MG63 (cell line): ENCODE measurements around the gene PRKN. TPM values are rescaled to one million over a fixed set of nuclear protein-coding genes. Genes with fewer than 3 reads are reported as not detected.
A peak's percentile ranks its signal among the peaks of the same experiment; 100 is the strongest.
"Not testable (repeated sequence)": the region's sequence is repeated elsewhere in the genome, so short reads cannot be mapped to it uniquely, and the experiment has no call there.

ENCODE experiments used
- DNase-seq: peaks from one replicate; pipeline ENCODE4 v3.0.0-alpha.2; 2020
- H3K27me3 ChIP-seq: fragments of 250-450 bp; sonication (Bioruptor Pico); 2 replicates; pipeline ENCODE4 v1.5.1; 2020; ENCODE audit warnings: mild to moderate bottlenecking, moderate library complexity
- H3K36me3 ChIP-seq: fragments of 250-450 bp; sonication (Bioruptor Pico); 2 replicates; pipeline ENCODE4 v1.5.1; 2020; ENCODE audit warnings: mild to moderate bottlenecking, moderate library complexity
- H3K4me3 ChIP-seq: fragments of 250-450 bp; sonication (Bioruptor Pico); 2 replicates; pipeline ENCODE4 v1.5.1; 2020; ENCODE audit warnings: mild to moderate bottlenecking, moderate library complexity
- H3K9me3 ChIP-seq: fragments of 250-450 bp; sonication (Bioruptor Pico); 2 replicates; pipeline ENCODE4 v1.5.1; 2020; ENCODE audit warnings: mild to moderate bottlenecking, moderate library complexity
- total RNA-seq: library from RNA; depleted of rRNA; stranded (reverse); fragments of >200 nt; shearing (Covaris generic); gene quantifications from 2 replicates; pipeline ENCODE4 v1.2.3, GENCODE V29; 2014; ENCODE audit warnings: low replicate concordance

PRKN gene
- total RNA-seq, 1 experiment from 2014 or later = not detected

DNA sequence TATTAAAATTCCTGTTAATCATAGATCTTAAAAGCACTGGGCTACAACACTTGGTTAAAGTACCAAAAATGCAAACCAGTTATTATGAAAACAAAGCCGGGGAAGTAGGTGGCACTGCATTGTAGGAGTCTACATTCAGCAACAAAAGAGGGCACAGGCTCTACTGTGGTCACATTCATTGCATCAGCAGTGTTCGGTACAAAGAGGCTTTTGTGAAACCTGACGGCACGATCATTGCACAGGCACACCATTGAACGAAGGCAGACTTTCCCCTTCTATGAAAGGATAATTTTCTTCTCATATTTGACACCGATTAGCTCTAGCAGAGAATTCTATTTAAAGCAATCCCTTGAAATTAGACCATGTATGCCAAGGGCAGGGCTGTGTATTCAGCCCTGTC is 1409.1 kb downstream of the PRKN start:
- Histone ChIP-seq H3K9me3 (no peaks in the 10 kb centered on the region), H3K36me3 (no peaks in the 10 kb centered on the region), H3K4me3 (no peak overlapping the region), H3K27me3 (no peaks in the 10 kb centered on the region)
- no peak for DNase-seq

DNA sequence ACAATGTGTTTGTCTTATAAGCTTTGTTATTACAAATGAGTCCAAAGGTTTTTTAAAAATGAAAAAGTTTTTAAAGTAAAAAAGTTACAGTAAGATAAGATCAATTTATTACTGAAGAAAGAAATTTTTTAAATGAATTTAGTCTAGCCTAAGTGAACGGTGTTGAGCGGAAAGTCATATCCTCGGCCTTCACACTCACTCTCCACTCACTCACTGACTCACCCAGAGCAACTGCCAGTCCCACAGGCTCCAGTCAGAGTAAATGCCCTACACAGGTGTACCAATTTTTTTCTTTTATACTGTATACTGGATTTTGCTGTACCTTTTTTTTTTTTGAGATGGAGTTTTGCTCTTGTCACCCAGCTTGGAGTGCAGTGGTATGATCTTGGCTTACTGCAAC is 1411.0 kb downstream of the PRKN start:
- H3K36me3 ChIP-seq = no peaks in the 10 kb centered on the region
- H3K4me3 ChIP-seq = no peak overlapping the region
- H3K9me3 ChIP-seq = no peaks in the 10 kb centered on the region
- H3K27me3 ChIP-seq = no peaks in the 10 kb centered on the region
- no peak for DNase-seq

DNA sequence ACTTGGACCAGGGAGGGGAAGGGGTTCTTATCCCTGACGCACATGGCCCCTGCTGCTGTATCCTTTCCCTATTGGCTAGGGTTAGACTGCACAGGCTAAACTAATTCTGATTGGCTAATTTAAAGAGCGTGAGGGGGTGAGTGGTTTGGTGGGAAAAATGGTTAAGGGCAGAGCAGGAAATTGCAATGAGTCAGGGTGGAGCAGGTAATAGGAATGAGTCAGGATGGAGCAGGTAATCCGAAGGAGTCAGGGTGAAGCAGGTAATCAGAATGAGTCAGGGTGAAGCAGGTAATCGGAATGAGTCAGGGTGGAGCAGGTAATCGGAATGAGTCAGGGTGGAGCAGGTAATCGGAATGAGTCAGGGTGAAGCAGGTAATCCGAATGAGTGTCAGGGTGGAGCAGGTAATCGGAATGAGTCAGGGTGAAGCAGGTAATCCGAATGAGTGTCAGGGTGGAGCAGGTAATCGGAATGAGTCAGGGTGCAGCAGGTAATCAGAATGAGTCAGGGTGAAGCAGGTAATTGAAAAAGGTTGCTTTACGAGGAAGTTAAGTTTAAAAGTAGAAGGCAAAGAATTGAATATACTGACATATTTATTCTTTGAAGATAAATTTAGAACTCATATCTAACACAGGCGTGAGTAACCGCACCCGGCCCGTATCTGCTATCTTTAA is 1412.2 kb downstream of the PRKN start:
- not testable (repeated sequence) for DNase-seq, H3K36me3 ChIP-seq, H3K4me3 ChIP-seq, H3K9me3 ChIP-seq, H3K27me3 ChIP-seq

DNA sequence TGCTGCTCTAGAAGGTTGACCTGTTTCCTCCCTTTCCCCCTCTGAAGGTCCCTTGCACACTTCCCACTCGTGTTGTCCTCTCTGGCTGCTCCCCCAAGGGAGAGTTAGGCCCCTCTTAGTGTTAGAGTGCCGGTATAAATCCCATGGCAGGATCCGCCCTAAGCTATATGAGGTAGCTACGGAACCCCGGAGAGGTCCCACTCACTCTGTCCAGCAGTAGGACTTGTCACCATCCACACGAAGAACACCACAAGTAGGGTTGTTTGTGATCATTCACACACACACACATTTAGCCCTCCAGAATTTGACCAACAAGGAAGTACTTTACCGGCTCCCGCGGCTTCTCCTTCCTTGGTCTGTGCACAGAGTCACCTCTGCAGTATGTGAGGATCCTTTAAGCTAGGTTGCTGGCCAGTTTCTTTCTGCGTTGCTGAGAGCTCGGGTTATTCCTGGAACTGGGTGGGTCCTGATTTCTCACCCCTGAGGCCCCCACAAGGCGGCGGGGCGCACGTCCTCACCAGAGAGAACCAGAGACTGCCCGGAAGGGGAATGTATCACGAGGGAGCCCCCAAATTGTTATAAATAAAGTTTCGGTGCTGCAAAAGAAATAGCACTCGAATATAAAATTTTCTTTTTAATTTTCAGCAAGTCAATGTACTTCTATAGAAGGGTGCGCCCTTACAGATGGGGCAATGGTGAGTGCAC is 1412.9 kb downstream of the PRKN start:
- not testable (repeated sequence) for DNase-seq, H3K4me3 ChIP-seq, H3K9me3 ChIP-seq, H3K36me3 ChIP-seq, H3K27me3 ChIP-seq

DNA sequence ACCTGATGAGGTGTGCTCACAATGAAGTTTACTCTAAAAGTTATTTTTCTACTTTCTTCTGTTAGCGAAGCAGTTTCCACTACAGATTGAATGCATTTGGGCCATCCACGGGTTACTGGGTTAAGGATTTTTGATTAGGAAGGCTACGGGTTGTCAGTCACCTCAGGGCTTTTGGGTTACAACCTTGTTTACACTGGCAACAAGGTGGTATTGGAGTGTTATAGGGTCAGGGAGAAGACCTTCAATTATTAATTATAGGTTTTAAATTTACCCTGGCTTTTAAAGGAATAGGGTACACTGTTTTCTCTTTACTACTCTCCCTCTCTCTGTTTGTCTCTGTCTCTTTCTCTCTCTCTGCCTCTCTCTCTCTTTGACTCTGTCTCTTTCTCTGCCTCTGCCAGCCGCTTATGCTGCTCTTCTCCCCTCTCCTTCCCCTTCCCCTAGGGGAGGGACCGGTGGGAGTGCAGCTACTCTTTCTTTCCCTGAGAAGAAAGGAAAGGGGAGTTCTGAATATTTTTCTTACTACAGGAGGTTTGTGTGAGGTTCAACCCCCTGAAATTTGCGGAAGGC is 1413.5 kb downstream of the PRKN start:
- Histone ChIP-seq H3K27me3 (no peaks in the 10 kb centered on the region), H3K36me3 (no peaks in the 10 kb centered on the region)

DNA sequence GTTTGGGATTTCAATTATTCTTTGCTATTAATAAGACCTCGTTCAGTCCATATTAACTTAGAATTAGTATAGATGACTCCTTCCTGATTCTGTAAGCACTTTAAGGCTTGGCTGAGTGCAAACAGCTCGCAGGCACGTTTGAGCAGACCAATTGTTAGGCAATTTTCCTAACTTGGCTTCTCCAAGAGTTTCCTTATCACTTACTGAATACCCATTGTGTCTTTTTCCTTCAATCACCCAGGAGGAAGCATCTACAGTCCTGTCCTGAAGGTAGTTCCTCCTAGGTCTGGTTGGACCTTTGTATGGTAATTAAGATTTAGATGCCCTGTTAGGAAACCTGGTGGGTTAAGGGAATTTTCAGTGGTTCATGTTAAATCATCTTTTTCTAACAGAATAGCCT is 1414.1 kb downstream of the PRKN start:
- not testable (repeated sequence) for H3K9me3 ChIP-seq, H3K4me3 ChIP-seq, H3K27me3 ChIP-seq, H3K36me3 ChIP-seq, DNase-seq

More for the DNA sequence above, 1413.5 kb downstream of the PRKN start:
- Histone ChIP-seq H3K9me3 (no peaks in the 10 kb centered on the region), H3K4me3 (no peak overlapping the region)
- DNase-seq = no peak

DNA sequence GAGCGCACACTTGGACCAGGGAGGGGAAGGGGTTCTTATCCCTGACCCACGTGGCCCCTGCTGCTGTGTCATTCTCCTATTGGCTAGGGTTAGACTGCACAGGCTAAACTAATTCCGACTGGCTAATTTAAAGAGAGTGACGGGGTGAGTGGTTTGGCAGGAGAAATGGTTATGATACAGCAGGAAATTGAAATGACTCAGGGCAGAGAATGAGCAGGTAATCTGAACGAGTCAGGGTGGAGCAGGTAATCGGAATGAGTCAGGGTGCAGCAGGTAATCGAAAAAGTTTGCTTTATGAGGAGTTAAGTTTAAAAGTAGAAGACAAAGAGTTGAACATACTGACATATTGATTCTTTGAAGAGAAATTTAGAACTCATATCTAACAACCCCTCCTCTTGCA is 1417.8 kb downstream of the PRKN start:
- DNase-seq, H3K36me3 ChIP-seq, H3K27me3 ChIP-seq, H3K4me3 ChIP-seq, H3K9me3 ChIP-seq: not testable (repeated sequence)

DNA sequence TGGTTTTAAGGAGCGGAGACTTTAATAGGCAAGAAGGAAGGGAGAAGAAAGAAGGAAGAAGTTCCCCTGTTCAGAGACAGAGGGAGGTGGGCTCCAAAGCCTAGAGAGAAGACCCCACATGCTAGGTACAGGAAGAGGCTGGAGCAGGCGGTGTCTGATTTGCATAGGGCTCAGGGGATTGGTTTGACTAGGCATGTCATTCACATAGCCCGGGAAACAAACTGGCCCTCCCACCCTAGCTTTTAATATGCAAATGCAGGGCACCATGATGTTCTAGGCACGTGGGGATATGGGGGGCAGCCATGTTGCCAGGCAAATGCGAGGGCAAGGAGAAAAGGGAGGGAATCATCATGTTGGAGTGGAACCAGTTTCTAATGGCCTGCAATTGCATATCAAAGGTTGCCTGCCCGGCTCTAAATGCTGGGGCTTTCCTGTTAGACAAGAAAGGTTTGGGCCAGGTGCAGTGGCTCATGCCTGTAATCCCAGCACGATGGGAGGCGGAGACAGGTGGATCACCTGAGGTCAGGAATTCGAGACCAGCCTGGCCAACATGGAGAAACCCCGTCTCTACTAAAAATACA is 1419.4 kb downstream of the PRKN start:
- DNase-seq = no peak
- Histone ChIP-seq H3K36me3 (no peaks in the 10 kb centered on the region), H3K4me3 (no peak overlapping the region), H3K27me3 (no peaks in the 10 kb centered on the region), H3K9me3 (no peaks in the 10 kb centered on the region)

DNA sequence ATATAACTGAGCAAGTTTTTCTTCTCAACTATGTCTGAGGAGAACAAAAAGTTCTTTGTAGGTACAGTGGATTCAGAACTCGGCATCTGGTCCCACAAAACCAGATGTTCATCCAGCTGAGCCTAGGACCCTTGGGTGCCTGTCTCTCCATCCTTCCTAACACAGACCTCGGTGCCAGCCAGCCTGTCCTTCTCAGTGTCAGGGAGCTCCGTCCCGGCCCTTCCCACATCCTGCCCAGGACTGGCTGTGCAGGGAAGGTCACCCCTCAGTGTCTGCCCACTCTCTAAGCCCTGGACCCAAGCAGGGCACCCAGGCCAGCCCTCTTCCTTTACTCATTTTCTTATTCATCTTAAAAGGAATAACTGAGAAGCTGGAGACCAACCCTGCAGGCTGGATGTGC is 1421.7 kb downstream of the PRKN start:
- Histone ChIP-seq H3K36me3 (no peaks in the 10 kb centered on the region), H3K9me3 (no peaks in the 10 kb centered on the region), H3K27me3 (no peaks in the 10 kb centered on the region), H3K4me3 (no peak overlapping the region)
- no peak for DNase-seq

DNA sequence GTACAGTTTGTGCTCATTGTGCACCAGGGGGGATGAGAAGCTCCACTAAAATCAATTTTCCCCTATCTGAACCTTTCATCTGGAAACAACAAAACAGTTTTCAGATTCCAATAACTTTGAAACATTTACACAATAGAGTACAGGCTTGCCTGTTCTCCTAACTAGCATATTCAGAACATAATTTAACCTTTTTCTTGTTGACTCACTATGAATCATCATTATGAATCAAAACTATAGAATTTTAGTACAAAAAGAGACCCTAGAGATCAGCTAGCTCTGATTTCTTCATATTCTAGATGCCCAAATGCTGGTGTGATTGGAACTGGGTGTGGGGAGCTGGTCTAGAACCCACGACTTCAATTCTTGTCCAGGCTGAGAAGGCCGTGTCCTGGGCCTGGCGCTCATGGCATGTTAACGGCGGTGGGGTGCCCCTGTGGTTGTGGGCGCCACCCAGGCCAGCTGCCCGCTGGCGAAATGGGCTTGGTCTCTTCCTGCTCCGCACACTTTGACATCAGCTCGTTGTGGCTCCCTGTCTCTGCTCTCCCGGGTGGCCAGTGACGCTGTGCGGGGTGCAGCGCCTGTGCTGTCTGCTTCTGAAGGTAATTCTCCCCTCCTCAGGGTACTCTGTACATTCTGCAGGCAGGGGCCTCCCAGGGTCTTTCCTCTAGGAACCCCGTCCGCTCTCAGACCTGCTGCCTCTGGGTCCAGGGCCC is 1423.8 kb downstream of the PRKN start:
- Histone ChIP-seq H3K36me3 (no peaks in the 10 kb centered on the region), H3K4me3 (no peak overlapping the region), H3K27me3 (no peaks in the 10 kb centered on the region), H3K9me3 (no peaks in the 10 kb centered on the region)
- DNase-seq = no peak

DNA sequence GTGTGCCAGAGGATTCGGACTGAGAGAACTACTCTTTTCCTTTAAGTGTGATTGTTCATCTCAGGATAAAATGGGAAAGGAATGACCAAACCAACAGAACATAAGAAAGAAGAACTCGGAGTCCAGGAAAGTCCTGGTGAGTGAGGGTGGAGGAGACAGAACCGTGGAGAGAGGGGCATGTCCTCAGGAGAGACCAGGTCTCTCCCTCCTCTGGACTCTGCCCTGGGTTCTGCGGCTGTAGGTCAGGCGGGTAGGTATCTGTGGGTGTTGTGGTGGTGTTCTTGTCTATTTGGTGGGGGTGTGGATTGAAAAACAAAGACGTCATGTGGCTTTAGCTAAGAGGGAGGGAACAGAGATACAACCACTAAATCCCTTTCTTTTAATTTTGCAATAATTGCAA is 1424.6 kb downstream of the PRKN start:
- H3K4me3 ChIP-seq = no peak overlapping the region
- DNase-seq = no peak
- no peaks in the 10 kb centered on the region for H3K36me3 ChIP-seq
- H3K27me3 ChIP-seq = no peaks in the 10 kb centered on the region
- no peaks in the 10 kb centered on the region for H3K9me3 ChIP-seq

DNA sequence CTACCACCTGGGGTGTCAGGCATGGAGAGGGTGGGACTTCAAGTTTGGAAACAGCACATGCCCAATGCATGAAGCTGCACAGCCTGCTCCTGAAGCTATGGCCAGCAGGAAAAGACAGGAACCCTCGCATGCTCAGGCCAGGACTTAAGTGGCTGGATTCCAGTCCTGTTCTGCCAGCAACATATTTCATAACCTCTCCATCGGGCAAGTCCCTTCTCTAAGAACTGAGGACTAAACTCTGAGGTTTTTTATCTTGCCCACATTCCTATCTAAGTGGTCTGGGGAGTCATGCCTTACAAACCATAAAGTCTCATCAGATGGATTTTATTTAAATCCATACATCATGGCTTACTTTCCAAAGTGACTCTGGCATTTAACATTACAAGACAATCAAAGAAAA is 1426.2 kb downstream of the PRKN start:
- Histone ChIP-seq H3K9me3 (no peaks in the 10 kb centered on the region), H3K27me3 (no peaks in the 10 kb centered on the region), H3K4me3 (no peak overlapping the region), H3K36me3 (no peaks in the 10 kb centered on the region)
- peak; percentile 80 for DNase-seq

DNA sequence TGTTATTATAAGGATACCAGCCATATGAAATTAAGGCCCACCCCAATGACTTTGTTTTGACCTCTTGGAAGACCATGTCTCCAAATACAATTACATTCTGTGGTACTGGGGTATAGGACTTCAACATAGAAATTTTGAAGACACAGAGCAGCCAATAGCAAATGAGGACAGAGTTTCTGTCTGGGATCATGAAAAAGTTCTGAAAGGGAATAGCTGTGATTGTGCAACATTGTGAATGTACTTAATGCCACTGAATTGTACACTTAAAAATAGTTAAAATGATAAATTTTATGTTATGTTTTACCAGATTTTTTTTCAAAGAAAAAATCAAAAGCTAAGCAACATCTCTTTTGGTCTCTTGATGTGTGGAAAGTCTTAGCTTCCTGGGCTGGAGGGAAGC is 1426.7 kb downstream of the PRKN start:
- Histone ChIP-seq H3K9me3 (no peaks in the 10 kb centered on the region), H3K4me3 (no peak overlapping the region), H3K36me3 (no peaks in the 10 kb centered on the region), H3K27me3 (no peaks in the 10 kb centered on the region)
- DNase-seq = no peak

DNA sequence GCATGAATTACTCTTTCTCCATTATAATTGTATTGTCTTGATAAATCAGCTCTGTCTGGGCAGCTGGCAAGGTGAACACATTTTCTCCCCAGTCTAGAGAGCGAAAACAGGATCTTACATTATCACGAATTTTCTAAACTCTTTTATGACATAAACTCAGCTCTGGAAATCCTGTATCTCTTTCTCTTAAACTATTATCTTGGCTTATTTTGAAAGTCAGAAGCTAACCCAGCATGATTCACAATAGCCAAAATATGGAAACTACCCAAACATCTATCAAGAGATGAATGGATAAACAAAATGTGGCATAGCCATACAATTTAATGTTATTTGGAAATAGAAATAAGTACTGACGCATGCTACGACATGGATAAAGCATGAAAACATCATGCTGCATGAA is 1427.8 kb downstream of the PRKN start:
- no peaks in the 10 kb centered on the region for H3K36me3 ChIP-seq
- no peak overlapping the region for H3K4me3 ChIP-seq
- no peaks in the 10 kb centered on the region for H3K27me3 ChIP-seq
- H3K9me3 ChIP-seq = no peaks in the 10 kb centered on the region; the same call in 1 of the 2 replicates
- DNase-seq = no peak
